Stimulated activated CD4-positive, alpha-beta T cell treated with anti-CD3 and anti-CD28 coated beads, Interleukin-1b, Interleukin-23, amount 100 ng/mL, for 48 hours (primary cell): ENCODE data around the gene GLT8D1.
"Not testable (repeated sequence)": the region's sequence is repeated elsewhere in the genome, so short reads cannot be mapped to it uniquely, and the experiment has no call there.

Experiments used
- DNase-seq: peaks from one replicate; pipeline ENCODE4 v3.0.0-alpha.2; 2020

The GLT8D1 gene

GRCh38 chr3:52705688-52706686, at the start of gene GLT8D1, which contains the start of gene SPCS1:
Gene GLT8D1 (minus strand): TSS chr3:52705791. CDS start chr3:52700460, 5,331 bp downstream.
Gene SPCS1 (plus strand): TSS chr3:52706106. CDS start chr3:52706247, 141 bp downstream.
- DNase-seq: peak; percentile 84

GRCh38 chr3:52754373-52754772, 48.8 kb upstream of the GLT8D1 start:
- no peak for DNase-seq

GRCh38 chr3:52752045-52752660, 46.6 kb upstream of the GLT8D1 start:
- no peak for DNase-seq

GRCh38 chr3:52743721-52744120, 38.1 kb upstream of the GLT8D1 start:
- no peak for DNase-seq

- no peak for DNase-seq
These were observed 37.6 kb upstream of the GLT8D1 start for GRCh38 chr3:52743152-52743551.

GRCh38 chr3:52742418-52743041, 36.9 kb upstream of the GLT8D1 start:
- no peak for DNase-seq

- DNase-seq: no peak
These were observed 34.1 kb upstream of the GLT8D1 start for GRCh38 chr3:52739730-52740129.

- DNase-seq: no peak
These were observed 27.8 kb upstream of the GLT8D1 start for GRCh38 chr3:52733256-52733891.

GRCh38 chr3:52731590-52731989, 26.0 kb upstream of the GLT8D1 start:
- DNase-seq: no peak

- DNase-seq: no peak
These were observed 25.1 kb upstream of the GLT8D1 start for GRCh38 chr3:52730681-52731080.

- not testable (repeated sequence) for DNase-seq
These were observed 23.2 kb upstream of the GLT8D1 start for GRCh38 chr3:52728753-52729152.

GRCh38 chr3:52724511-52724910, 18.9 kb upstream of the GLT8D1 start:
- no peak for DNase-seq

GRCh38 chr3:52723935-52724334, 18.3 kb upstream of the GLT8D1 start:
- no peak for DNase-seq

GRCh38 chr3:52722491-52722890, 16.9 kb upstream of the GLT8D1 start:
- no peak for DNase-seq

GRCh38 chr3:52721730-52722008, 16.1 kb upstream of the GLT8D1 start:
- DNase-seq: no peak

- DNase-seq: no peak
These were observed 15.6 kb upstream of the GLT8D1 start for GRCh38 chr3:52721002-52721729.

- DNase-seq: no peak
These were observed 14.0 kb upstream of the GLT8D1 start for GRCh38 chr3:52719618-52720017.

GRCh38 chr3:52715714-52716305, 10.2 kb upstream of the GLT8D1 start:
- no peak for DNase-seq

- no peak for DNase-seq
These were observed 9.0 kb upstream of the GLT8D1 start for GRCh38 chr3:52714335-52715302.

- DNase-seq: no peak
These were observed 7.0 kb upstream of the GLT8D1 start for GRCh38 chr3:52712291-52713212.
